H1 (cell line): ENCODE measurements around the gene HIVEP3. TPM values are rescaled to one million over a fixed set of nuclear protein-coding genes. Genes with fewer than 3 reads are reported as not detected.

Experiments
- ATF2 ChIP-seq: IDR thresholded peaks from 2 replicates; pipeline ENCODE4 v1.6.1; 2012; ENCODE audit warnings: low read length, inconsistent platforms
- HDAC6 ChIP-seq: IDR thresholded peaks from one replicate; pipeline ENCODE4 v1.7.1; 2012; ENCODE audit warnings: low read depth, mild to moderate bottlenecking, inconsistent platforms, low read length, moderate library complexity
- MAX ChIP-seq: IDR thresholded peaks from 2 replicates; pipeline ENCODE4 v1.6.1; 2012; ENCODE audit warnings: inconsistent platforms
- SIRT6 ChIP-seq: IDR thresholded peaks from one replicate; pipeline ENCODE4 v1.7.1; 2012; ENCODE audit warnings: low read length, inconsistent platforms
- polyA plus RNA-seq, 7 experiments: library from polyadenylated mRNA; depleted of rRNA in 3 of 7; stranded (reverse) in 5 of 7; unstranded in 2 of 7; fragments of >200 nt in 5 of 7; fragments of 200-250 nt in 2 of 7; gene quantifications; 1 replicate in 5 of 7; 2 replicates in 1 of 7; 4 replicates in 1 of 7; pipeline versions ENCODE4 v1.2.1 to v1.2.3, GENCODE V29; 2011 to 2013; ENCODE audit warnings: missing spikeins in 2 of 7, mixed read lengths in 2 of 7
- total RNA-seq: library from RNA; stranded (reverse); fragmentation: NEBNext Ultra II Directional; extraction: Animal tissue kit (Norgen Biotek cat#: 25700); gene quantifications from 2 replicates; pipeline ENCODE4 v1.2.1, GENCODE V29; 2021

HIVEP3 gene
- total and polyA plus RNA-seq, 2 of the 8 experiments (the other 6 are each of a cell fraction or from before 2014, with no cell fraction given) = 0.24 to 0.69 TPM

- TF ChIP-seq MAX (no peak), SIRT6 (no peak), ATF2 (no peak), HDAC6 (no peak)
- TF ChIP-seq, all 59 proteins: peak for 0
Observed at GRCh38 chr1:41580021-41580420, 338.7 kb downstream of the HIVEP3 start (continued).
